Endothelial cell of coronary artery (primary cell): ENCODE measurements around the gene ATN1. TPM values are rescaled to one million over a fixed set of nuclear protein-coding genes. Genes with fewer than 3 reads are reported as not detected.

ENCODE experiments used
- total RNA-seq: library from RNA; depleted of rRNA; stranded (reverse); fragments of >200 nt; gene quantifications from 2 replicates; pipeline ENCODE4 v1.2.3, GENCODE V29; 2014

Gene ATN1
- total RNA-seq: 8.1 and 15.3 TPM in 2 replicates

DNA sequence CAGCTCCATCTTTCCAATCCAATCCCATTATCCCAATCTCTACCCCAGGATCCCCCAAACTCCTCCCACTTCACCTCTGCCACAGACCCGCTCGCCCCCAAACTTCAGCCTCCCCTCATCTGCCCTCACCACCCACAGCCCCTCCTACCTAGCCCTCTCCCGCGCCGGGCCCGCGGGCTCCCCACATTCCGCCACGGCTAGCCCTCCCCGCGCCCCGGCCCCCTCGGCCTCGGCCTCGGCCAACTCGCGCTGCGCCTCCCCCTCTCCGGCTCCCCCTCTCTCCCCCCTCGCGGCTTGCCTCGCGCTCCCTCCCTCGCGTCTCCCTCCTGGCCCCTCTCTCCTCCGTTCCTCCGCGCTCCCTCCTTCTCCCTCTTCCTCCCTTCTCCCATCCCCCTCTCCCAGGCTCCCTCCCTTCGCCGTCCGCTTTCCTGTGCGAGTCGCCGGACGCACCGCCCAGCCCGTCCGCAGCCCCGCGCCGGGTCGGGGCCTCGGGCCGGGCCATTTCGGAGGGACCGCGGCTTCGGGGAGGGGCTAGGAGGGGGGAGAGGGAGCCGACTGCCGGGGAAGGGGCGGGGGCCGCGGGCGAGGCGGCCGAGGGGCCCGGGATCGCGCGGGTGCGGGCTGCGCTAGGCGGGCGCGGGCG is at the start of gene ATN1:
Gene ATN1, plus strand, starts transcription at position 581 of the 643 bp plus-strand sequence. CDS start 6,043 bp downstream, outside the sequence.

DNA sequence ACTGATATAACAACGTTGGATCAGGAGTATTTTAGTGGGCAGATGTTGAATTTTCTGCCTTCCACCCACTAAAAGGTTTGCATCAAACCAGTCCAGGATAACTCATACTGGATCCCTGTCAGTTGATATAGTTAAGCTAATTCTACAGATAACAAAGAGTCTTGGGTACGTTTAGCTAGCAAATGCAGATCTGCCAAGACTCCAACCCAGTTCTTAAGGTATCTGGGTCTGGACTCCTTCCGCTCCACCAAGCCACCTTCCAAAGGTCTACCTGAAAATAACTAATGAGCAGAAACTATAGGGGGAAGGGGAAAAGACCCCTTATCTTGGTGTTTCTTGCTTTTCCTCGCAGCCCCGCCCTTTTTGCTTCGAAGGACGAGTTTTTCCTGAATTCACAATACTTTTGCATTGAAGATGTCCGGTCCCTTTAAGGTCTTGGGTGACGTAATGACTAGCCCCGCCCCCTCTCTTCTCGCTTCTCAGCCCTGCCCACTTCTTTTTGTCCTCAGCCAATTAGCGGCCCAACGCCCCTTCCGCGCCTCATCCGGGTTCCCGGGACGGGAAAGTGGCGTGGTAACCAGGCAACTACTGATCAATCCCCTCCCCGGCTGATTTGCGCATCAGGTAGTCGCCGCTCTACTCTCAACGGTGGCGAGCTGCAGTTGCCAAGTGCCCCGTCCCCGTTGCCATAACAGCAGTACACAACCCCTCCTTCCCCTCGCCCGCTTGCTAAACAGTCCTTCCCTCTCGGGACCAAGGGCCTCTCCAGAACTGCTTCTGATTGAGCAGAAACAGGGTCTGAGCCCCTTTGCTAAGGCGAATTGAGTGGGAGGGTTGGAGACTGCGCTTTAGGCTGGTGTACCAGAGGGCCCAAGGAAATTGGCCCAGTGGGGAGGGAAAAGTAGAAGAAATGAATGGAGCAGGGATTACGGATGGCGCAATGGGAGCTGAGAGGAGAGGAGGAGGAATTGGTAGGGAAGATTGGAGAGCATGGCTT is 23.2 kb upstream of the ATN1 start, which contains the start of gene LRRC23:
Gene LRRC23, plus strand, starts transcription at position 543 of the 997 bp plus-strand sequence. CDS start 812 bp downstream, outside the sequence.

GRCh38 chr12:6914246-6914946 is 13.4 kb upstream of the ATN1 start, which contains the start of gene ENO2:
TSS of gene ENO2 (plus strand) at chr12:6914580. CDS start at chr12:6915833, 1,253 bp downstream.

DNA sequence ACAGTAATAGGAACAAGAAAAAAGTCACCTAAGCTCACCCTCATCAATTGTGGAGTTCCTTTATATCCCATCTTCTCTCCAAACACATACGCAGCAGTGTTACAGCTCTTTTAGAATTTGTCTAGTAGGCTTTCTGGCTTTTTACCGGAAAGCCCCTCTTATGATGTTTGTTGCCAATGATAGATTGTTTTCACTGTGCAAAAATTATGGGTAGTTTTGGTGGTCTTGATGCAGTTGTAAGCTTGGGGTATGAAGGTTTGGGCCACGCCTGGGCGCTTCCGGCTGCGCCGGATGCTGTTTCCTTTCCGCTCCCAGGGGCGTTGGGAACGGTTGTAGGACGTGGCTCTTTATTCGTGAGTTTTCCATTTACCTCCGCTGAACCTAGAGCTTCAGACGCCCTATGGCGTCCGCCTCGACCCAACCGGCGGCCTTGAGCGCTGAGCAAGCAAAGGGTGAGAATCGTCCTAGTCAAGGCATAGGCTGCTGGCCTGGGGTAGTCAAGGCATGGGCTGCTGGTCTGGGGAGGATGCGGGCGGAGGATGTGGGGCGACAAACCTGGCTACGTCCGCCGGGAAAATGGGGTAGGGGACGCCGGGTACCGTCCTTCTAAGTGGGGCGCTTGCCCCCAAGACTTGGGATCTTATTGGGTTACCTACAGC is 16.1 kb downstream of the ATN1 start, which contains the start of the genes C12orf57 and RNU7-1:
Gene C12orf57, plus strand, starts transcription at position 301 of the 659 bp plus-strand sequence. Its CDS starts 100 bp downstream, at position 401.
Gene RNU7-1, plus strand, starts transcription at position 95 of the 659 bp plus-strand sequence.

GRCh38 chr12:6950811-6951540 is 23.2 kb downstream of the ATN1 start, which contains the start of gene PTPN6:
TSS of gene PTPN6 (plus strand) at chr12:6951356. CDS start at chr12:6951513, 157 bp downstream.

Other genes starting within 250 kb of the ATN1 start
- 9.0 and 12.4 TPM in 2 replicates for gene ZNF384, start 238.6 kb upstream of the ATN1 start, total RNA-seq
- under 0.01 TPM in 1 of 2 replicates, not detected in the other for gene PIANP, start 227.1 kb upstream of the ATN1 start, total RNA-seq
- 41.5 and 63.7 TPM in 2 replicates for gene COPS7A, start 203.9 kb upstream of the ATN1 start, total RNA-seq
- gene MLF2, start 174.8 kb upstream of the ATN1 start, total RNA-seq: 78.1 and 83.2 TPM in 2 replicates
- 78.6 and 93.1 TPM in 2 replicates for gene PTMS, start 161.6 kb upstream of the ATN1 start, total RNA-seq
- under 0.01 and 0.09 TPM in 2 replicates for gene LAG3, start 155.4 kb upstream of the ATN1 start, total RNA-seq
- 0.09 TPM in 1 of 2 replicates, not detected in the other for gene CD4, start 138.4 kb upstream of the ATN1 start, total RNA-seq
- gene GPR162, start 106.1 kb upstream of the ATN1 start, total RNA-seq: 6.4 and 10.2 TPM in 2 replicates
- 57.4 and 81.5 TPM in 2 replicates for gene P3H3, start 99.6 kb upstream of the ATN1 start, total RNA-seq
- gene GNB3, start 87.0 kb upstream of the ATN1 start, total RNA-seq: 1.3 and 1.5 TPM in 2 replicates
- gene CDCA3, start 76.7 kb upstream of the ATN1 start, total RNA-seq: 5.0 and 14.8 TPM in 2 replicates
- gene USP5, start 75.8 kb upstream of the ATN1 start, total RNA-seq: 82.9 and 94.1 TPM in 2 replicates
- 1,012 and 1,804 TPM in 2 replicates for gene TPI1, start 60.4 kb upstream of the ATN1 start, total RNA-seq
- 3.2 and 3.5 TPM in 2 replicates for gene SPSB2, start 54.7 kb upstream of the ATN1 start, total RNA-seq
- 3.0 and 7.5 TPM in 2 replicates for gene LRRC23, start 23.1 kb upstream of the ATN1 start, total RNA-seq
- 5.6 and 33.4 TPM in 2 replicates for gene ENO2, start 13.4 kb upstream of the ATN1 start, total RNA-seq
- not detected in 2 replicates for gene RNU7-1, start 15.9 kb downstream of the ATN1 start, total RNA-seq
- gene C12orf57, start 16.1 kb downstream of the ATN1 start, total RNA-seq: 115 and 143 TPM in 2 replicates
- gene PTPN6, start 23.4 kb downstream of the ATN1 start, total RNA-seq: 0.09 and 0.19 TPM in 2 replicates
- gene PHB2, start 42.7 kb downstream of the ATN1 start, total RNA-seq: 143 and 181 TPM in 2 replicates
- gene EMG1, start 43.0 kb downstream of the ATN1 start, total RNA-seq: 37.2 and 38.7 TPM in 2 replicates
- gene LPCAT3, start 90.5 kb downstream of the ATN1 start, total RNA-seq: 4.5 and 5.4 TPM in 2 replicates
- 0.18 and 2.7 TPM in 2 replicates for gene C1S, start 132.8 kb downstream of the ATN1 start, total RNA-seq
- 1.2 and 2.4 TPM in 2 replicates for gene C1R, start 164.5 kb downstream of the ATN1 start, total RNA-seq
- 13.0 and 16.9 TPM in 2 replicates for gene C1RL, start 181.3 kb downstream of the ATN1 start, total RNA-seq
- 0.19 TPM in 1 of 2 replicates, not detected in the other for gene RBP5, start 200.9 kb downstream of the ATN1 start, total RNA-seq
- 14.3 and 17.2 TPM in 2 replicates for gene CLSTN3, start 202.4 kb downstream of the ATN1 start, total RNA-seq